ENCODE results near the gene PLCH2. TPM values are rescaled to one million over a fixed set of nuclear protein-coding genes. Genes with fewer than 3 reads are reported as not detected.
A peak's percentile ranks its signal among the peaks of the same experiment; 100 is the strongest.

PLCH2 gene
- polyA plus RNA-seq, 1 donor from 2014 or later = 5.7 TPM

DNA sequence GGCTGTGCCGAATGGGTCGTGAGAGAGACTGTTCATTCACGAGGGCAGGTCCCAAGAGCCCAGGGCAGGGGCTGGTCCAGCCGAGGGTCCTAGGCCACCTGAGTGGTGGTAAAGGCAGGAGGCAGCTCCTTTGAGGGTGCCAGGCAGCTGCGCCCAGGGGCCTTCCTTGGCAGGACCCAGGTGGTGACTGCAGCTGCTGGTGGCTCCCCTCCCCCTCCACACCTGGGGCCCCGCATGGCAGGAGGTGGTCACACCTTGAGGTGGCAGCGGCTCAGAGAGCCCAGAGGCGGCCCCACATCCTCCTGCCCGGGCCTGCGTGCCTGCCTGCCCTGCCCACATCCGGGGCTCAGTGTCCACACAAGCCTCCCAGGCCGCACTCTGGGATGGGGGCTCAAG lies 9.8 kb upstream of the PLCH2 start:
- Histone ChIP-seq H3K36me3 (ENCODE audit: insufficient read depth, low read length) (no peaks in the 10 kb centered on the region), H2AFZ (ENCODE audit: low read depth, low read length) (no peak overlapping the region), H3F3A (ENCODE audit: insufficient read depth, low read length, poor library complexity, severe bottlenecking) (no peaks in the 10 kb centered on the region), H3K27ac (ENCODE audit: low read length) (no peak overlapping the region), H3K4me3 (ENCODE audit: low read length) (no peak overlapping the region), H3K79me2 (replicated peaks; ENCODE audit: insufficient read depth, low read length) (no peaks in the 10 kb centered on the region), H3K27me3 (ENCODE audit: insufficient read depth, low read depth, low read length) (no peaks in the 10 kb centered on the region), H4K20me1 (ENCODE audit: insufficient read depth) (no peaks in the 10 kb centered on the region), H3K9ac (ENCODE audit: low read length) (no peak overlapping the region), H3K9me3 (ENCODE audit: low read length) (no peaks in the 10 kb centered on the region), H3K9me2 (ENCODE audit: insufficient read depth, low read length) (no peaks in the 10 kb centered on the region), H3K4me2 (ENCODE audit: low read length) (no peak overlapping the region)
- TF ChIP-seq POLR2AphosphoS5 (IDR thresholded peaks at IDR 0.05) (no peak), RAD21 (conservative IDR thresholded peaks at IDR 0.05) (no peak)

DNA sequence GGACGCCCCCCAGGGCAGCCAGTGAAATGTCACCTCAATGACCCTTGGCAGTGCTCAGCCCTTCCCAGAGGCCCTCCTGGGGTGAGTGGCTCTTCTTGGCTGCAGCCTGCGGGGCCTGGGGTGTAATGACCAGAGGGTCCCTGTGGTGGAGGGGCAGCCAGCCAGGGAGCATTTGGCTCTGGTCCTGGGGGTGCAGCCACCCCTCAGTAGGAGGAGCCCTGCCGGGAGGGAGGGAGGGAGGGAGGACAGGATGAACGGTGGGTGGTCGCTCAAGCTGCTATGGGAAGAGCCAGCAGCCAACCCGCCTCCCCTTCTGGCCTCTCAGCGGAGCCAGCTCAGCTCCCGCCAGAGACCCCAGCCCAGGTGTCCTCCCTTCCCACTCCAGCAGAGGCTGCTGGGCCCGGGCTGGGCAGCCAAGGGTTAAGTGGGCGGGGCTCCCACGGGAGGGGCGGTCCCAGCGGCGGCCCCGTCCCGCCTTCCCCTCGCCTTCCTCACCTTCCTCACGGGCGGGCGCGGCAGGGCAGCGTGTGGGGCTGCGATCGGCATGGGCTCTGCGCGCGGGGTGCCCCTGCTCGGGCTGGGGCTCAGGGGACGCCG lies 9.0 kb upstream of the PLCH2 start:
- Histone ChIP-seq H3K27ac (ENCODE audit: low read length) (no peak overlapping the region), H3K9me2 (ENCODE audit: insufficient read depth, low read length) (no peaks in the 10 kb centered on the region), H3K79me2 (replicated peaks; ENCODE audit: insufficient read depth, low read length) (no peaks in the 10 kb centered on the region), H3K27me3 (ENCODE audit: insufficient read depth, low read depth, low read length) (no peaks in the 10 kb centered on the region), H2AFZ (ENCODE audit: low read depth, low read length) (no peak overlapping the region), H3K36me3 (ENCODE audit: insufficient read depth, low read length) (no peaks in the 10 kb centered on the region), H3F3A (ENCODE audit: insufficient read depth, low read length, poor library complexity, severe bottlenecking) (no peaks in the 10 kb centered on the region), H3K9ac (ENCODE audit: low read length) (peak overlapping the region; percentile 39), H4K20me1 (ENCODE audit: insufficient read depth) (no peaks in the 10 kb centered on the region), H3K9me3 (ENCODE audit: low read length) (no peaks in the 10 kb centered on the region), H3K4me3 (ENCODE audit: low read length) (peak overlapping the region; percentile 63), H3K4me2 (ENCODE audit: low read length) (no peak overlapping the region)
- TF ChIP-seq MXI1 (conservative IDR thresholded peaks at IDR 0.05; ENCODE audit: poor library complexity, severe bottlenecking) (no peak), POLR2AphosphoS5 (IDR thresholded peaks at IDR 0.05) (no peak), RAD21 (conservative IDR thresholded peaks at IDR 0.05) (no peak), EP300 (conservative IDR thresholded peaks at IDR 0.05; ENCODE audit: poor library complexity, severe bottlenecking) (no peak), SMC3 (conservative IDR thresholded peaks at IDR 0.05; ENCODE audit: poor library complexity) (no peak), TAF1 (IDR thresholded peaks at IDR 0.05; ENCODE audit: low read depth) (no peak)
- TF ChIP-seq, protein P1, sequence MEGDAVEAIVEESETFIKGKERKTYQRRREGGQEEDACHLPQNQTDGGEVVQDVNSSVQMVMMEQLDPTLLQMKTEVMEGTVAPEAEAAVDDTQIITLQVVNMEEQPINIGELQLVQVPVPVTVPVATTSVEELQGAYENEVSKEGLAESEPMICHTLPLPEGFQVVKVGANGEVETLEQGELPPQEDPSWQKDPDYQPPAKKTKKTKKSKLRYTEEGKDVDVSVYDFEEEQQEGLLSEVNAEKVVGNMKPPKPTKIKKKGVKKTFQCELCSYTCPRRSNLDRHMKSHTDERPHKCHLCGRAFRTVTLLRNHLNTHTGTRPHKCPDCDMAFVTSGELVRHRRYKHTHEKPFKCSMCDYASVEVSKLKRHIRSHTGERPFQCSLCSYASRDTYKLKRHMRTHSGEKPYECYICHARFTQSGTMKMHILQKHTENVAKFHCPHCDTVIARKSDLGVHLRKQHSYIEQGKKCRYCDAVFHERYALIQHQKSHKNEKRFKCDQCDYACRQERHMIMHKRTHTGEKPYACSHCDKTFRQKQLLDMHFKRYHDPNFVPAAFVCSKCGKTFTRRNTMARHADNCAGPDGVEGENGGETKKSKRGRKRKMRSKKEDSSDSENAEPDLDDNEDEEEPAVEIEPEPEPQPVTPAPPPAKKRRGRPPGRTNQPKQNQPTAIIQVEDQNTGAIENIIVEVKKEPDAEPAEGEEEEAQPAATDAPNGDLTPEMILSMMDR (IDR thresholded peaks at IDR 0.05; ENCODE audit: poor library complexity, severe bottlenecking) = peak; percentile 26
- TF ChIP-seq, protein P2, sequence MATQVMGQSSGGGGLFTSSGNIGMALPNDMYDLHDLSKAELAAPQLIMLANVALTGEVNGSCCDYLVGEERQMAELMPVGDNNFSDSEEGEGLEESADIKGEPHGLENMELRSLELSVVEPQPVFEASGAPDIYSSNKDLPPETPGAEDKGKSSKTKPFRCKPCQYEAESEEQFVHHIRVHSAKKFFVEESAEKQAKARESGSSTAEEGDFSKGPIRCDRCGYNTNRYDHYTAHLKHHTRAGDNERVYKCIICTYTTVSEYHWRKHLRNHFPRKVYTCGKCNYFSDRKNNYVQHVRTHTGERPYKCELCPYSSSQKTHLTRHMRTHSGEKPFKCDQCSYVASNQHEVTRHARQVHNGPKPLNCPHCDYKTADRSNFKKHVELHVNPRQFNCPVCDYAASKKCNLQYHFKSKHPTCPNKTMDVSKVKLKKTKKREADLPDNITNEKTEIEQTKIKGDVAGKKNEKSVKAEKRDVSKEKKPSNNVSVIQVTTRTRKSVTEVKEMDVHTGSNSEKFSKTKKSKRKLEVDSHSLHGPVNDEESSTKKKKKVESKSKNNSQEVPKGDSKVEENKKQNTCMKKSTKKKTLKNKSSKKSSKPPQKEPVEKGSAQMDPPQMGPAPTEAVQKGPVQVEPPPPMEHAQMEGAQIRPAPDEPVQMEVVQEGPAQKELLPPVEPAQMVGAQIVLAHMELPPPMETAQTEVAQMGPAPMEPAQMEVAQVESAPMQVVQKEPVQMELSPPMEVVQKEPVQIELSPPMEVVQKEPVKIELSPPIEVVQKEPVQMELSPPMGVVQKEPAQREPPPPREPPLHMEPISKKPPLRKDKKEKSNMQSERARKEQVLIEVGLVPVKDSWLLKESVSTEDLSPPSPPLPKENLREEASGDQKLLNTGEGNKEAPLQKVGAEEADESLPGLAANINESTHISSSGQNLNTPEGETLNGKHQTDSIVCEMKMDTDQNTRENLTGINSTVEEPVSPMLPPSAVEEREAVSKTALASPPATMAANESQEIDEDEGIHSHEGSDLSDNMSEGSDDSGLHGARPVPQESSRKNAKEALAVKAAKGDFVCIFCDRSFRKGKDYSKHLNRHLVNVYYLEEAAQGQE (IDR thresholded peaks at IDR 0.05; ENCODE audit: borderline replicate concordance) = no peak

DNA sequence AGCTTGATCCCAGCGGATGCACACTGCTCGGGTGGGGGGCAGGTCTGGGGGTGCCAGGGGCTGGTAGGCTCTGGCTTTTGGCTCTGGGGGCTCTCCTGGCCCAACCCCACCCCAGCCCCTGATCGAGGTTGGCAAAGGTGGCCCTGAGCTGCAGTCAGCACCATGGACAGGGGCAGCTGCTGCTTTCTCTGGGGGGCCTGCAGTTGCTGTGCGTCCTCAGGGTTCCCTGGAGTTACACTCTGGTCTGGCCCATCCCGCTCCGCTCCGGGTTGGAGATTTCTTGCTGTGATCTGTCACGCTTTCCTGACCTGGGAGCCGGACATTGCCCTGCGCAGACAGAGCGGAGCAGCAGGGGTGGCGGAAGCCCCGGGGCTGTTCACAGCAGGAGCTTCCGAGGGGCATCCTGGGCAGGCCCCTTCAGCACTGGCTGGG lies 8.0 kb upstream of the PLCH2 start:
- no peaks in the 10 kb centered on the region for H3F3A ChIP-seq (ENCODE audit: insufficient read depth, low read length, poor library complexity, severe bottlenecking)
- no peak overlapping the region for H3K4me2 ChIP-seq (ENCODE audit: low read length)
- TF ChIP-seq, protein P2 (IDR thresholded peaks at IDR 0.05; ENCODE audit: borderline replicate concordance) = peak; percentile 43
- TF ChIP-seq POLR2AphosphoS5 (IDR thresholded peaks at IDR 0.05) (no peak), SMC3 (conservative IDR thresholded peaks at IDR 0.05; ENCODE audit: poor library complexity) (no peak)
- H2AFZ ChIP-seq (ENCODE audit: low read depth, low read length) = no peak overlapping the region
- H3K9ac ChIP-seq (ENCODE audit: low read length) = no peak overlapping the region
- no peaks in the 10 kb centered on the region for H3K27me3 ChIP-seq (ENCODE audit: insufficient read depth, low read depth, low read length)
- H3K4me3 ChIP-seq (ENCODE audit: low read length) = peak overlapping the region; percentile 63
- no peaks in the 10 kb centered on the region for H3K9me2 ChIP-seq (ENCODE audit: insufficient read depth, low read length)
- no peaks in the 10 kb centered on the region for H3K79me2 ChIP-seq (replicated peaks; ENCODE audit: insufficient read depth, low read length)
- H3K27ac ChIP-seq (ENCODE audit: low read length) = no peak overlapping the region
- no peaks in the 10 kb centered on the region for H4K20me1 ChIP-seq (ENCODE audit: insufficient read depth)
- no peaks in the 10 kb centered on the region for H3K36me3 ChIP-seq (ENCODE audit: insufficient read depth, low read length)
- no peaks in the 10 kb centered on the region for H3K9me3 ChIP-seq (ENCODE audit: low read length)
